ENCODE data around the gene KDM4C. TPM values are rescaled to one million over a fixed set of nuclear protein-coding genes. Genes with fewer than 3 reads are reported as not detected.

Gene KDM4C
- total and polyA plus RNA-seq, 2 of the 13 experiments (the other 11 are each of a cell fraction or from before 2014, with no cell fraction given): 19.4 to 23.6 TPM

GRCh38 chr9:7209990-7210389 is 452.2 kb downstream of the KDM4C start (continued):
- no peak for TF ChIP-seq TRAFD1 (CRISPR knock-in tag; IDR thresholded peaks at IDR 0.05; ENCODE audit: borderline replicate concordance)
- no peak for TF ChIP-seq ZNF512B (CRISPR knock-in tag; IDR thresholded peaks at IDR 0.05; ENCODE audit: borderline replicate concordance)
- no peak for TF ChIP-seq HMG20B (CRISPR knock-in tag; conservative IDR thresholded peaks at IDR 0.05)

- no peaks in the 10 kb centered on the region for H3K79me2 ChIP-seq (ENCODE audit: insufficient read depth, low read length)
- H3K9me3 ChIP-seq (ENCODE audit: low read length): no peaks in the 10 kb centered on the region
- H3K9ac ChIP-seq (ENCODE audit: insufficient read depth, low read depth, low read length): no peak overlapping the region
- TF ChIP-seq ZNF460 (CRISPR knock-in tag; IDR thresholded peaks at IDR 0.05; ENCODE audit: borderline replicate concordance) (no peak), TARDBP (CRISPR knock-in tag; IDR thresholded peaks at IDR 0.05) (no peak), SAP130 (CRISPR knock-in tag; IDR thresholded peaks at IDR 0.05; ENCODE audit: low read depth) (no peak), ZNF850 (CRISPR knock-in tag; conservative IDR thresholded peaks at IDR 0.05) (no peak), DNMT1 (CRISPR knock-in tag; IDR thresholded peaks at IDR 0.05) (no peak), ZNF17 (CRISPR knock-in tag; IDR thresholded peaks at IDR 0.05) (no peak), ZNF781 (CRISPR knock-in tag; IDR thresholded peaks at IDR 0.05; ENCODE audit: borderline replicate concordance, not compliant biosample characterization) (no peak), TBP (CRISPR knock-in tag; IDR thresholded peaks at IDR 0.05) (no peak), KDM5A (IDR thresholded peaks at IDR 0.05; ENCODE audit: borderline replicate concordance, low read length) (no peak), ATAD3A (CRISPR knock-in tag; IDR thresholded peaks at IDR 0.05) (no peak)
- no peaks in the 10 kb centered on the region for H3K36me3 ChIP-seq (replicated peaks in 1 of 2; ENCODE audit: control insufficient read depth in 1 of 2, insufficient read depth in 2 of 2, low read length in 2 of 2)
- no peak for FAIRE-seq
- H3K4me3 ChIP-seq (replicated peaks in 1 of 3; ENCODE audit: insufficient read depth in 1 of 3, low read depth in 2 of 3, low read length in 3 of 3): no peak overlapping the region
- BruUV-seq (replicated peaks): no TSS peak
- ChIA-PET POLR2A (no interaction called here), CTCF (ENCODE audit: low intra/inter-chr PET ratio, low total read pairs) (no interaction called here)
- in situ Hi-C loops (cut with HindIII; ENCODE audit: extremely low pct_ligation_motif_present, low pct_unique_long_range_greater_than_20kb) (no loop called here), intact Hi-C loops (cut with micrococcal nuclease; ENCODE audit: unreplicated experiment) (no loop called here)
- H3K4me1 ChIP-seq (ENCODE audit: insufficient read depth, low read length): no peaks in the 10 kb centered on the region
- WGBS (ENCODE audit: low lambda C conversion rate): 30% methylated on average over 8 of the region's 8 CpGs
- no peak overlapping the region for H2AFZ ChIP-seq (ENCODE audit: low read length)
- no peak overlapping the region for H3K4me2 ChIP-seq (ENCODE audit: low read depth, low read length)
- no peak for DNase-seq (ENCODE audit: low spot score)
- peaks cover 0 to 5% of the 10 kb centered on the region in 2 experiments; a peak in 1 of 5 replicates for H3K27me3 ChIP-seq (ENCODE audit: control insufficient read depth in 1 of 2, insufficient read depth in 2 of 2, low read length in 2 of 2)
- no peak for ATAC-seq
- no peaks in the 10 kb centered on the region for H4K20me1 ChIP-seq (ENCODE audit: insufficient read depth, low read length)
- H3K27ac ChIP-seq (ENCODE audit: extremely low read length, insufficient read depth, low read length): no peak overlapping the region
Measured at GRCh38 chr9:7210854-7211637, 453.3 kb downstream of the KDM4C start.
